ENCODE measurements around the gene COX6A2. TPM values are rescaled to one million over a fixed set of nuclear protein-coding genes. Genes with fewer than 3 reads are reported as not detected.

COX6A2 gene
- polyA plus RNA-seq (2011; rRNA removed) (not detected in 2 replicates), polyA plus RNA-seq (2017; fragmentation: RNase III; extraction: RNeasy Plus Mini Kit Qiagen cat#74134 plus additional on column Dnase treatment) (not detected in 3 replicates), polyA minus RNA-seq (2011; rRNA and poly(A)+ RNA removed) (not detected in 2 replicates)
- polyA plus RNA-seq (2012; cell fraction: cytosol; rRNA removed), result not detected in 2 replicates
- not detected in 2 replicates for polyA plus RNA-seq (2012; cell fraction: nucleus; rRNA removed)

DNA sequence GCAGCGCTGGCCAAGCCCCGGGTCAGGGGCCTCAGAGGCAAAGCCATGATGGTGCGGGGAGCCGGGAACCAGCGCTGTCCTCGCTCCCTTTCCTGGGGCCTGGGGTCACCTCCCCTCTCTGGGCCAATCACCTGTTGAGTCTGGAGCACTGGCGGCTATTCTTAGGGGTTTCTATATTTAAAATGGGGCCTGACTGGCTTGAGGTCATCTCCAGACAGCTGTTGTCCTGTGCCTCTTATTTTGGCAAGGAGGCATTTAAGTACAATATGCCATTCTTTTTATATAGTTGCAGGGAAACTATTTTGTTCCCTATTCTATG, at the start of gene COX6A2:
TSS of gene COX6A2 (minus strand) at position 82 of the 319 bp plus-strand sequence. CDS start at position 47, 35 bp downstream.
- CTCF ChIA-PET, result interaction anchor here (1.1 to 4.8 kb wide), 3 partner anchors 15 to 31 kb away, joined by 3 to 33 read pairs (median 4); partner anchors contain the start of genes ARMC5 and ZNF843

DNA sequence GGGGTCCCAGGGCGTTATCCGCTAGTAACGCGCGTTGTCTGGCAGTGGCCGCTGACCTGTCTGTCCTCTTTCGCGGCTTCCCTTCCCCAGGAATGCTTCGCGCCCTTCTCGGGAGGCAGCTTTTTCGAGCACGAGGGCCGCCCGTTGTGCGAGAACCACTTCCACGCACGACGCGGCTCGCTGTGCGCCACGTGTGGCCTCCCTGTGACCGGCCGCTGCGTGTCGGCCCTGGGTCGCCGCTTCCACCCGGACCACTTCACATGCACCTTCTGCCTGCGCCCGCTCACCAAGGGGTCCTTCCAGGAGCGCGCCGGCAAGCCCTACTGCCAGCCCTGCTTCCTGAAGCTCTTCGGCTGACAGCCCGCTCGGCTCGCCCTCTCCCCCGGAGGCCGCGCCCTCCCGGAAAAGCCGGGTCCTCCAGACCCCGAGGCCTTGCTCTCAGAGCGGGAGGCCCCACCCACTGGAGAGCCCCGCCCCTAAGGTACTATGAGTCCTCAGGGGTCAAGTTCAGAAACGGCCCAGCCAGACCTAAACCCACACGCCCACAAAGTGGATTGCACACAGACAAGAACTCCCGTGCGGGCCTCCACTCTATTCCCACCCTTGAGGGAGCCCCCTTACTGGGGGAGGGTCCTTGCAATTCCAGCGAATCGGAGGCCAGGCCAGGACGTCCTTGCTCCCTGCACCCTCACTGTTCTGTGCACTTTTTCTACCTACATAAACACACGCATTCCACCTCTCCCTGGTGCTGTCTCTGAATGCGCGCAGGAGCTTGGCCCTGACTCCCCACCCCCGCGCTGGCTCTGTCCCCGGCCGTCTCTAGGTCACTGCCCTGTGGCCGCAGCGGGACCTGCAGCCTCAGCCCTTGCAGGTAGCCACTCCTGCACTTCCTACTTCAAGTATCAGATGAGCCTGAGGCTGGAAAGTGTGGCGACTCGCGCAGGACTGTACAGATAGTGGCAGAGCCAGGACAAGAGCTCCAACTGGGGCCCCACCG, 49.4 kb upstream of the COX6A2 start:
- ATAC-seq, result no peak
- Histone ChIP-seq H3K27ac (no peak overlapping the region), H3K9me3 (no peaks in the 10 kb centered on the region), H3K4me2 (no peak overlapping the region), H3K4me1 (no peaks in the 10 kb centered on the region), H3K4me3 (no peak overlapping the region)
- ChIA-PET CTCF (interaction anchor here (1.0 to 1.3 kb wide), 3 partner anchors 8 to 17 kb away, joined by 4 to 6 read pairs (median 5); no protein-coding TSS in a partner anchor), POLR2A (interaction anchor here (2.3 kb wide), 1 partner anchor 18 kb away, joined by 11 read pairs; the partner anchor contains the start of gene ARMC5)
- 94% methylated on average over 63 of the region's 67 CpGs for WGBS (ENCODE audit: missing lambda C conversion rate)
- no peak for FAIRE-seq
- peak in 1 of 2 experiments; percentile 21 for DNase-seq (ENCODE audit: low read depth in 1 of 2, low spot score in 1 of 2)
- no peak for TF ChIP-seq FOXS1 (CRISPR knock-in tag; IDR thresholded peaks at IDR 0.05)
- no peak for TF ChIP-seq ZSCAN20 (CRISPR knock-in tag; IDR thresholded peaks at IDR 0.05)
- TF ChIP-seq ZC3H11A (IDR thresholded peaks at IDR 0.05), result no peak
- no peak for TF ChIP-seq GATA3 (IDR thresholded peaks at IDR 0.05; ENCODE audit: borderline replicate concordance)
- TF ChIP-seq, protein P1, sequence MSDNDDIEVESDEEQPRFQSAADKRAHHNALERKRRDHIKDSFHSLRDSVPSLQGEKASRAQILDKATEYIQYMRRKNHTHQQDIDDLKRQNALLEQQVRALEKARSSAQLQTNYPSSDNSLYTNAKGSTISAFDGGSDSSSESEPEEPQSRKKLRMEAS (IDR thresholded peaks at IDR 0.05), result no peak
- no peak for TF ChIP-seq KDM5A (IDR thresholded peaks at IDR 0.05)
- TF ChIP-seq HDAC2 (IDR thresholded peaks at IDR 0.05), result no peak
- no peak for TF ChIP-seq SMC3 (IDR thresholded peaks at IDR 0.05)

More for the DNA sequence above, at the start of gene COX6A2:
- TF ChIP-seq RFX5 (IDR thresholded peaks at IDR 0.05) (no peak), ZSCAN20 (CRISPR knock-in tag; IDR thresholded peaks at IDR 0.05) (no peak), JUNB (IDR thresholded peaks at IDR 0.05) (no peak)
- Histone ChIP-seq H3K27ac (no peak within 1 kb of the TSS), H3K4me2 (no peak within 1 kb of the TSS), H3K4me1 (no peaks in the 10 kb centered on the region), H3K4me3 (no peak within 1 kb of the TSS), H3K9me3 (peaks cover under 1% of the 10 kb centered on the region; the same call in 2 of the 3 replicates)
- no peak for FAIRE-seq
- no peak for ATAC-seq
- POLR2A ChIA-PET, result no interaction called here
- DNase-seq (ENCODE audit: low read depth in 1 of 2, low spot score in 1 of 2), result no peak
- WGBS (ENCODE audit: missing lambda C conversion rate), result 84% methylated on average over 7 of the region's 7 CpGs

DNA sequence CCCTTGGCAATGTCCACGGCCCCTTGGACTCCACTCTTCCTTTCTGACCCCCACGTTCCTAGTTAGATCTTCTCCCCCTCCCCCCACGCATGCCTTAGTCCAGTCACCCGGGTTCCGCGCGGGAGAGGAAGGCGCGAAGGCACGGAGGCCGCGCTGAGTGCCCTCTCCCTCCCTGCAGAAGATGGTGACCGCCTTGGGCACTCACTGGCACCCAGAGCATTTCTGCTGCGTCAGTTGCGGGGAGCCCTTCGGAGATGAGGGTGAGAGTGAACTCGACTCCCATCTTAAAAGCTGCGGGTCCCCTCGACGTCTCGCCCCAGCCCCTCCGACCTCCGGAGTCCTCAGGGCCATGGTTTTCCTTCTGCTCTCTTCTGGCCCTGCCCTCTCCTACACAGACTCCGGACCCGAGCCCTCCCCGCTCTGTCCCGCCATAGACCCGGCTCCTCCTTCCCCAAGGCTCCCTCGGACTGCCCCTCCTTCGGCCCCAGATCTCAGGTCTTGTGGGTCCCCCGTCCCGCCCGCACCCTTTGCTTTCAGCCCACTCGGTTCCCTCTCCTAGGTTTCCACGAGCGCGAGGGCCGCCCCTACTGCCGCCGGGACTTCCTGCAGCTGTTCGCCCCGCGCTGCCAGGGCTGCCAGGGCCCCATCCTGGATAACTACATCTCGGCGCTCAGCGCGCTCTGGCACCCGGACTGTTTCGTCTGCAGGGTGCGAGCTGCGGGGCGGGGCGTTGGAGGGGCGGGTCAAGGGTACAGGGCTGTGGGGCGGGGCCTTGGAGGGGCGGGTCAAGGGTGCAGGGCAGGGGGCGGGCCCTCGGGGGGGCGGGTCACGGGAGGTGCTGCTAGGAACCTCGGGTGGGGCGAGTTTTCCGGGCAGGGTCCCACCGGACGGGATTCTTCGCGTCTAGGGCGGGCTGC, 48.4 kb upstream of the COX6A2 start:
- POLR2A ChIA-PET, result no interaction called here
- H3K4me2 ChIP-seq, result no peak overlapping the region

More for the DNA sequence above, 48.4 kb upstream of the COX6A2 start:
- DNase-seq (ENCODE audit: low read depth in 1 of 2, low spot score in 1 of 2) (no peak), FAIRE-seq (no peak), ATAC-seq (no peak)
- WGBS (ENCODE audit: missing lambda C conversion rate), result 97% methylated on average over 40 of the region's 68 CpGs
- CTCF ChIA-PET, result interaction anchor here (1.0 to 1.3 kb wide), 3 partner anchors 9 to 16 kb away, joined by 3 to 6 read pairs (median 4); no protein-coding TSS in a partner anchor
- Histone ChIP-seq H3K9me3 (no peaks in the 10 kb centered on the region), H3K27ac (no peak overlapping the region), H3K4me1 (peaks cover under 1% of the 10 kb centered on the region; the same call in 2 of the 3 replicates), H3K4me3 (no peak overlapping the region)
- no peak for TF ChIP-seq ZFP36 (IDR thresholded peaks at IDR 0.05; ENCODE audit: borderline replicate concordance, partially characterized antibody)
- TF ChIP-seq KDM5A (IDR thresholded peaks at IDR 0.05), result no peak
- TF ChIP-seq, protein P2, sequence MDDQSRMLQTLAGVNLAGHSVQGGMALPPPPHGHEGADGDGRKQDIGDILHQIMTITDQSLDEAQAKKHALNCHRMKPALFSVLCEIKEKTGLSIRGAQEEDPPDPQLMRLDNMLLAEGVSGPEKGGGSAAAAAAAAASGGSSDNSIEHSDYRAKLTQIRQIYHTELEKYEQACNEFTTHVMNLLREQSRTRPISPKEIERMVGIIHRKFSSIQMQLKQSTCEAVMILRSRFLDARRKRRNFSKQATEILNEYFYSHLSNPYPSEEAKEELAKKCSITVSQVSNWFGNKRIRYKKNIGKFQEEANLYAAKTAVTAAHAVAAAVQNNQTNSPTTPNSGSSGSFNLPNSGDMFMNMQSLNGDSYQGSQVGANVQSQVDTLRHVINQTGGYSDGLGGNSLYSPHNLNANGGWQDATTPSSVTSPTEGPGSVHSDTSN (IDR thresholded peaks at IDR 0.05), result no peak
- no peak for TF ChIP-seq SMC3 (IDR thresholded peaks at IDR 0.05)
- no peak for TF ChIP-seq HDAC2 (IDR thresholded peaks at IDR 0.05)
- TF ChIP-seq HOXB5 (CRISPR knock-in tag; IDR thresholded peaks at IDR 0.05), result no peak
- no peak for TF ChIP-seq HEYL (CRISPR knock-in tag; IDR thresholded peaks at IDR 0.05)
- no peak for TF ChIP-seq FOSB (CRISPR knock-in tag; IDR thresholded peaks at IDR 0.05)
- TF ChIP-seq KDM1A (IDR thresholded peaks at IDR 0.05; ENCODE audit: low read depth), result no peak
- TF ChIP-seq, protein P3, sequence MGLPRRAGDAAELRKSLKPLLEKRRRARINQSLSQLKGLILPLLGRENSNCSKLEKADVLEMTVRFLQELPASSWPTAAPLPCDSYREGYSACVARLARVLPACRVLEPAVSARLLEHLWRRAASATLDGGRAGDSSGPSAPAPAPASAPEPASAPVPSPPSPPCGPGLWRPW (IDR thresholded peaks at IDR 0.05), result no peak
- TF ChIP-seq TP53 (CRISPR knock-in tag; IDR thresholded peaks at IDR 0.05), result no peak
- no peak for TF ChIP-seq NR3C1 (IDR thresholded peaks at IDR 0.05)
- TF ChIP-seq, protein P4, sequence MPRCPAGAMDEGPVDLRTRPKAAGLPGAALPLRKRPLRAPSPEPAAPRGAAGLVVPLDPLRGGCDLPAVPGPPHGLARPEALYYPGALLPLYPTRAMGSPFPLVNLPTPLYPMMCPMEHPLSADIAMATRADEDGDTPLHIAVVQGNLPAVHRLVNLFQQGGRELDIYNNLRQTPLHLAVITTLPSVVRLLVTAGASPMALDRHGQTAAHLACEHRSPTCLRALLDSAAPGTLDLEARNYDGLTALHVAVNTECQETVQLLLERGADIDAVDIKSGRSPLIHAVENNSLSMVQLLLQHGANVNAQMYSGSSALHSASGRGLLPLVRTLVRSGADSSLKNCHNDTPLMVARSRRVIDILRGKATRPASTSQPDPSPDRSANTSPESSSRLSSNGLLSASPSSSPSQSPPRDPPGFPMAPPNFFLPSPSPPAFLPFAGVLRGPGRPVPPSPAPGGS (IDR thresholded peaks at IDR 0.05), result no peak
- no peak for TF ChIP-seq MYC (IDR thresholded peaks at IDR 0.05; ENCODE audit: borderline replicate concordance, low read length)
- no peak for TF ChIP-seq TFCP2L1 (CRISPR knock-in tag; IDR thresholded peaks at IDR 0.05)
- no peak for TF ChIP-seq BHLHE40 (IDR thresholded peaks at IDR 0.05; ENCODE audit: low read depth, low read length)
- TF ChIP-seq JUNB (IDR thresholded peaks at IDR 0.05), result no peak
